ENCODE data around the gene PRR18. TPM values are rescaled to one million over a fixed set of nuclear protein-coding genes. Genes with fewer than 3 reads are reported as not detected.
A peak's percentile ranks its signal among the peaks of the same experiment; 100 is the strongest.

Gene PRR18
- total and polyA plus RNA-seq, 2 of the 13 experiments (the other 11 are each of a cell fraction or from before 2014, with no cell fraction given): 0.04 TPM

GRCh38 chr6:166348305-166348949 lies 40.2 kb upstream of the PRR18 start (continued):
- TF ChIP-seq, protein P1, sequence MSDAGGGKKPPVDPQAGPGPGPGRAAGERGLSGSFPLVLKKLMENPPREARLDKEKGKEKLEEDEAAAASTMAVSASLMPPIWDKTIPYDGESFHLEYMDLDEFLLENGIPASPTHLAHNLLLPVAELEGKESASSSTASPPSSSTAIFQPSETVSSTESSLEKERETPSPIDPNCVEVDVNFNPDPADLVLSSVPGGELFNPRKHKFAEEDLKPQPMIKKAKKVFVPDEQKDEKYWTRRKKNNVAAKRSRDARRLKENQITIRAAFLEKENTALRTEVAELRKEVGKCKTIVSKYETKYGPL (CRISPR knock-in tag; IDR thresholded peaks at IDR 0.05): no peak
- TF ChIP-seq, protein P2, sequence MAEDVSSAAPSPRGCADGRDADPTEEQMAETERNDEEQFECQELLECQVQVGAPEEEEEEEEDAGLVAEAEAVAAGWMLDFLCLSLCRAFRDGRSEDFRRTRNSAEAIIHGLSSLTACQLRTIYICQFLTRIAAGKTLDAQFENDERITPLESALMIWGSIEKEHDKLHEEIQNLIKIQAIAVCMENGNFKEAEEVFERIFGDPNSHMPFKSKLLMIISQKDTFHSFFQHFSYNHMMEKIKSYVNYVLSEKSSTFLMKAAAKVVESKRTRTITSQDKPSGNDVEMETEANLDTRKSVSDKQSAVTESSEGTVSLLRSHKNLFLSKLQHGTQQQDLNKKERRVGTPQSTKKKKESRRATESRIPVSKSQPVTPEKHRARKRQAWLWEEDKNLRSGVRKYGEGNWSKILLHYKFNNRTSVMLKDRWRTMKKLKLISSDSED (CRISPR knock-in tag; IDR thresholded peaks at IDR 0.05): no peak
- TF ChIP-seq DPF2 (CRISPR knock-in tag; IDR thresholded peaks at IDR 0.05; ENCODE audit: borderline replicate concordance, low read depth) (0 out of 2 replicates have a peak, but pooled peaks have one; percentile 27), MXI1 (IDR thresholded peaks at IDR 0.05; ENCODE audit: borderline replicate concordance, low read depth, low read length) (no peak), PREB (CRISPR knock-in tag; IDR thresholded peaks at IDR 0.05) (no peak), ZKSCAN8 (CRISPR knock-in tag; IDR thresholded peaks at IDR 0.05; ENCODE audit: borderline replicate concordance) (0 out of 2 replicates have a peak, but pooled peaks have one; percentile 57), SOX6 (IDR thresholded peaks at IDR 0.05) (no peak), SOX6 (CRISPR knock-in tag; IDR thresholded peaks at IDR 0.05) (peak; percentile 77), HNRNPH1 (optimal IDR thresholded peaks at IDR 0.05; ENCODE audit: low read depth, low read length) (no peak), ZNF317 (CRISPR knock-in tag; IDR thresholded peaks at IDR 0.05) (no peak), ESRRA (CRISPR knock-in tag; IDR thresholded peaks at IDR 0.05; ENCODE audit: low read depth) (no peak), ZNF713 (CRISPR knock-in tag; IDR thresholded peaks at IDR 0.05) (no peak), FOXP1 (IDR thresholded peaks at IDR 0.05) (no peak), FOXP1 (CRISPR knock-in tag; IDR thresholded peaks at IDR 0.05) (no peak), ZBTB7B (CRISPR knock-in tag; IDR thresholded peaks at IDR 0.05) (no peak), SMAD1 (CRISPR knock-in tag; IDR thresholded peaks at IDR 0.05; ENCODE audit: borderline replicate concordance, low read depth) (no peak), EEA1 (CRISPR knock-in tag; IDR thresholded peaks at IDR 0.05; ENCODE audit: borderline replicate concordance) (no peak), TCF7 (IDR thresholded peaks at IDR 0.05; ENCODE audit: low read depth) (no peak), BRD4 (CRISPR knock-in tag; IDR thresholded peaks at IDR 0.05) (no peak), RARA (CRISPR knock-in tag; IDR thresholded peaks at IDR 0.05) (0 out of 2 replicates have a peak, but pooled peaks have one; percentile 8)
- TF ChIP-seq, protein P3, sequence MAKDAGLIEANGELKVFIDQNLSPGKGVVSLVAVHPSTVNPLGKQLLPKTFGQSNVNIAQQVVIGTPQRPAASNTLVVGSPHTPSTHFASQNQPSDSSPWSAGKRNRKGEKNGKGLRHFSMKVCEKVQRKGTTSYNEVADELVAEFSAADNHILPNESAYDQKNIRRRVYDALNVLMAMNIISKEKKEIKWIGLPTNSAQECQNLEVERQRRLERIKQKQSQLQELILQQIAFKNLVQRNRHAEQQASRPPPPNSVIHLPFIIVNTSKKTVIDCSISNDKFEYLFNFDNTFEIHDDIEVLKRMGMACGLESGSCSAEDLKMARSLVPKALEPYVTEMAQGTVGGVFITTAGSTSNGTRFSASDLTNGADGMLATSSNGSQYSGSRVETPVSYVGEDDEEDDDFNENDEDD (CRISPR knock-in tag; IDR thresholded peaks at IDR 0.05; ENCODE audit: borderline replicate concordance): no peak
- TF ChIP-seq, protein P4, sequence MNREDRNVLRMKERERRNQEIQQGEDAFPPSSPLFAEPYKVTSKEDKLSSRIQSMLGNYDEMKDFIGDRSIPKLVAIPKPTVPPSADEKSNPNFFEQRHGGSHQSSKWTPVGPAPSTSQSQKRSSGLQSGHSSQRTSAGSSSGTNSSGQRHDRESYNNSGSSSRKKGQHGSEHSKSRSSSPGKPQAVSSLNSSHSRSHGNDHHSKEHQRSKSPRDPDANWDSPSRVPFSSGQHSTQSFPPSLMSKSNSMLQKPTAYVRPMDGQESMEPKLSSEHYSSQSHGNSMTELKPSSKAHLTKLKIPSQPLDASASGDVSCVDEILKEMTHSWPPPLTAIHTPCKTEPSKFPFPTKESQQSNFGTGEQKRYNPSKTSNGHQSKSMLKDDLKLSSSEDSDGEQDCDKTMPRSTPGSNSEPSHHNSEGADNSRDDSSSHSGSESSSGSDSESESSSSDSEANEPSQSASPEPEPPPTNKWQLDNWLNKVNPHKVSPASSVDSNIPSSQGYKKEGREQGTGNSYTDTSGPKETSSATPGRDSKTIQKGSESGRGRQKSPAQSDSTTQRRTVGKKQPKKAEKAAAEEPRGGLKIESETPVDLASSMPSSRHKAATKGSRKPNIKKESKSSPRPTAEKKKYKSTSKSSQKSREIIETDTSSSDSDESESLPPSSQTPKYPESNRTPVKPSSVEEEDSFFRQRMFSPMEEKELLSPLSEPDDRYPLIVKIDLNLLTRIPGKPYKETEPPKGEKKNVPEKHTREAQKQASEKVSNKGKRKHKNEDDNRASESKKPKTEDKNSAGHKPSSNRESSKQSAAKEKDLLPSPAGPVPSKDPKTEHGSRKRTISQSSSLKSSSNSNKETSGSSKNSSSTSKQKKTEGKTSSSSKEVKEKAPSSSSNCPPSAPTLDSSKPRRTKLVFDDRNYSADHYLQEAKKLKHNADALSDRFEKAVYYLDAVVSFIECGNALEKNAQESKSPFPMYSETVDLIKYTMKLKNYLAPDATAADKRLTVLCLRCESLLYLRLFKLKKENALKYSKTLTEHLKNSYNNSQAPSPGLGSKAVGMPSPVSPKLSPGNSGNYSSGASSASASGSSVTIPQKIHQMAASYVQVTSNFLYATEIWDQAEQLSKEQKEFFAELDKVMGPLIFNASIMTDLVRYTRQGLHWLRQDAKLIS (CRISPR knock-in tag; IDR thresholded peaks at IDR 0.05): no peak
- TF ChIP-seq, protein P5, sequence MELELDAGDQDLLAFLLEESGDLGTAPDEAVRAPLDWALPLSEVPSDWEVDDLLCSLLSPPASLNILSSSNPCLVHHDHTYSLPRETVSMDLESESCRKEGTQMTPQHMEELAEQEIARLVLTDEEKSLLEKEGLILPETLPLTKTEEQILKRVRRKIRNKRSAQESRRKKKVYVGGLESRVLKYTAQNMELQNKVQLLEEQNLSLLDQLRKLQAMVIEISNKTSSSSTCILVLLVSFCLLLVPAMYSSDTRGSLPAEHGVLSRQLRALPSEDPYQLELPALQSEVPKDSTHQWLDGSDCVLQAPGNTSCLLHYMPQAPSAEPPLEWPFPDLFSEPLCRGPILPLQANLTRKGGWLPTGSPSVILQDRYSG (CRISPR knock-in tag; IDR thresholded peaks at IDR 0.05): no peak

All from HepG2 (cell line).